Measurements from ENCODE around the gene R3HDML.
"Not testable (repeated sequence)": the region's sequence is repeated elsewhere in the genome, so short reads cannot be mapped to it uniquely, and the experiment has no call there.

DNA sequence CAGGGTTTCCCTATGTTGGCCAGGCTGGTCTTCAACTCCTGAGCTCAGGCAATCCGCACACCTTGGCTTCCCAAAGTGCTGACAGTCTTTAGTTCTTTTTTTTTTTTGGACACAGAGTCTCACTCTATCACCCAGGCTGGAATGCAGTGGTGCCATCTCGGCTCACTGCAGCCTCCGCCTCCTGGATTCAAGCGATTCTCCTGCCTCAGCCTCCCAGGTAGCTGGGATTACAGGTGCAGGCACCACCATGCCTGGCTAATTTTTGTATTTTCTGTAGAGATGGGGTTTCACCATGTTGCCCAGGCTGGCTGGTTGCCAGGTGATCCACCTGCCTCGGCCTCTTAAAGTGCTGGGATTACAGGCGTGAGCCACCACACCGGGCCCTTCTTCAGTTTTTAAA is 9.1 kb upstream of the R3HDML start:
- TF ChIP-seq, protein P1, sequence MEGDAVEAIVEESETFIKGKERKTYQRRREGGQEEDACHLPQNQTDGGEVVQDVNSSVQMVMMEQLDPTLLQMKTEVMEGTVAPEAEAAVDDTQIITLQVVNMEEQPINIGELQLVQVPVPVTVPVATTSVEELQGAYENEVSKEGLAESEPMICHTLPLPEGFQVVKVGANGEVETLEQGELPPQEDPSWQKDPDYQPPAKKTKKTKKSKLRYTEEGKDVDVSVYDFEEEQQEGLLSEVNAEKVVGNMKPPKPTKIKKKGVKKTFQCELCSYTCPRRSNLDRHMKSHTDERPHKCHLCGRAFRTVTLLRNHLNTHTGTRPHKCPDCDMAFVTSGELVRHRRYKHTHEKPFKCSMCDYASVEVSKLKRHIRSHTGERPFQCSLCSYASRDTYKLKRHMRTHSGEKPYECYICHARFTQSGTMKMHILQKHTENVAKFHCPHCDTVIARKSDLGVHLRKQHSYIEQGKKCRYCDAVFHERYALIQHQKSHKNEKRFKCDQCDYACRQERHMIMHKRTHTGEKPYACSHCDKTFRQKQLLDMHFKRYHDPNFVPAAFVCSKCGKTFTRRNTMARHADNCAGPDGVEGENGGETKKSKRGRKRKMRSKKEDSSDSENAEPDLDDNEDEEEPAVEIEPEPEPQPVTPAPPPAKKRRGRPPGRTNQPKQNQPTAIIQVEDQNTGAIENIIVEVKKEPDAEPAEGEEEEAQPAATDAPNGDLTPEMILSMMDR (IDR thresholded peaks at IDR 0.05) = not testable (repeated sequence)
- TF ChIP-seq POLR2A (IDR thresholded peaks at IDR 0.05) = not testable (repeated sequence)
